Adrenal gland (tissue), 12 donors: ENCODE measurements around the gene FNDC11. TPM values are rescaled to one million over a fixed set of nuclear protein-coding genes. Genes with fewer than 3 reads are reported as not detected.

Experiments
- DNase-seq, 7 donors: peaks; one replicate each; pipeline ENCODE4 v3.0.0-alpha.2; 2019 to 2020
- H3K27ac ChIP-seq, 5 donors: fragments of 200-600 bp; sonication (generic) in 4 of 5; 1 replicate in 3 of 5; 2 replicates in 2 of 5; pipeline versions ENCODE4 v1.5.1 to v1.8.0; 2016 to 2020; ENCODE audit warnings: mild to moderate bottlenecking in 1 of 5
- H3K27me3 ChIP-seq: fragments of 200-600 bp; 2 replicates; pipeline ENCODE4 v1.8.0; 2021
- H3K36me3 ChIP-seq, 2 donors: fragments of 200-600 bp; replicated peaks in 1 of 2; 1 replicate in 1 of 2; 2 replicates in 1 of 2; pipeline versions ENCODE4 v1.5.1 to v1.8.0; 2018 to 2022
- H3K4me1 ChIP-seq, 2 donors: fragments of 200-600 bp; replicated peaks in 1 of 2; 1 replicate in 1 of 2; 2 replicates in 1 of 2; pipeline versions ENCODE4 v1.5.1 to v1.8.0; 2018 to 2021
- H3K4me3 ChIP-seq, 4 donors: fragments of 200-600 bp; sonication (generic) in 3 of 4; one replicate each; pipeline ENCODE4 v1.5.1; 2016 to 2018
- H3K9me3 ChIP-seq, 3 donors: fragments of 200-600 bp; sonication (generic) in 1 of 3; replicated peaks in 1 of 3; 1 replicate in 2 of 3; 2 replicates in 1 of 3; pipeline versions ENCODE4 v1.5.1 to v1.8.0; 2016 to 2021
- CTCF ChIP-seq, 6 experiments: fragments of 450-650 bp in 4 of 6; fragments of 200-600 bp in 2 of 6; sonication (generic) in 1 of 6; IDR thresholded peaks; 1 replicate in 5 of 6; 2 replicates in 1 of 6; pipeline versions ENCODE4 v1.5.1 to v1.8.0; 2016 to 2021; ENCODE audit warnings: antibody characterized with exemption in 6 of 6, mild to moderate bottlenecking in 2 of 6, moderate library complexity in 1 of 6
- POLR2A ChIP-seq, 2 donors: fragments of 450-650 bp; IDR thresholded peaks; one replicate each; pipeline ENCODE4 v1.6.1; 2017; ENCODE audit warnings: antibody characterized with exemption in 2 of 2, mild to moderate bottlenecking in 2 of 2, moderate library complexity in 1 of 2
- WGBS, 4 donors: extraction: QIAGEN DNeasy Blood & Tissue Kit in 2 of 4; methylation state at CpG; one replicate each; pipeline versions ENCODE4 v1.1.5 to v1.1.7; 2013 to 2017; 5-methylcytosine and 5-hydroxymethylcytosine counted together
- intact Hi-C, 2 donors: fragments of 100-400 bp; cut with DNase I; formaldehyde crosslinking; loops; one replicate each; pipeline versions ENCODE4 v1.14.1 to v1.15.0; 2022 to 2023
- polyA plus RNA-seq, 3 donors: library from polyadenylated mRNA; stranded (reverse); fragments of 200-250 nt in 2 of 3; fragments of 350-450 nt in 1 of 3; fragmentation: Illumina TruSeq in 1 of 3; extraction: RNeasy Lipid Tissue Mini Kit (QIAGEN cat#74804) in 1 of 3; gene quantifications; one replicate each; pipeline ENCODE4 v1.2.3, GENCODE V29; 2013 to 2014
- total RNA-seq, 9 donors: library from RNA; depleted of rRNA in 4 of 9; stranded (reverse); fragments of >200 nt in 4 of 9; fragments of 120-200 nt in 1 of 9; fragmentation: NEBNext Ultra II Directional in 1 of 9; extraction: Animal tissue kit (Norgen Biotek cat#: 25700) in 1 of 9; gene quantifications; one replicate each; pipeline versions ENCODE4 v1.1.0 to v1.2.4, GENCODE V29; 2013 to 2023
- donor health status: healthy with polysubstance abuse.
- donor health status: Bipolar disorder and iron deficiency.
- donor health status: DM: yes; HTN: yes; CAD: no.
- donor health status: DM: no; HTN: no; CAD: no.
- donor health status: DM: no; HTN: no; CAD: no.
- donor health status: DM: yes; HTN: yes; CAD: no.

The FNDC11 gene
- total and polyA plus RNA-seq, 12 donors = 0.20 to 0.83 (median 0.43) TPM; not detected in 4

- Histone ChIP-seq H3K4me1 (peaks cover 0 to 21% of the 10 kb centered on the region in 2 donors), H3K9me3 (no peaks in the 10 kb centered on the region), H3K4me3 (peak overlapping the region in 1 of 4 donors; percentile 97), H3K27me3 (no peaks in the 10 kb centered on the region), H3K36me3 (no peaks in the 10 kb centered on the region), H3K27ac (no peak overlapping the region)
- DNase-seq = peak in 1 of 7 donors; percentile 14
- TF ChIP-seq CTCF (IDR thresholded peaks at IDR 0.05) (no peak), POLR2A (IDR thresholded peaks at IDR 0.05) (no peak)
- 64 to 85% (median 78%) methylated on average over 2 to 13 of the region's 13 CpGs for WGBS, 4 donors
- intact Hi-C loops = no loop called here
Observed at GRCh38 chr20:63522091-63522868, 31.7 kb upstream of the FNDC11 start.

- DNase-seq = peak in 1 of 7 donors; percentile 33
Observed at GRCh38 chr20:63522981-63523611, 30.9 kb upstream of the FNDC11 start.

GRCh38 chr20:63525185-63525584 is 28.8 kb upstream of the FNDC11 start:
- Histone ChIP-seq H3K27ac (no peak overlapping the region), H3K4me3 (no peak overlapping the region), H3K36me3 (no peaks in the 10 kb centered on the region), H3K9me3 (no peaks in the 10 kb centered on the region), H3K4me1 (peaks cover 0 to 14% of the 10 kb centered on the region in 2 donors), H3K27me3 (no peaks in the 10 kb centered on the region)
- WGBS, 4 donors = 61 to 81% (median 76%) methylated on average over 3 of the region's 3 CpGs
- TF ChIP-seq POLR2A (IDR thresholded peaks at IDR 0.05) = no peak
- TF ChIP-seq CTCF (IDR thresholded peaks at IDR 0.05) = no peak
- no peak for DNase-seq
- intact Hi-C loops = no loop called here

More at GRCh38 chr20:63522981-63523611, 30.9 kb upstream of the FNDC11 start:
- Histone ChIP-seq H3K4me3 (no peak overlapping the region), H3K36me3 (no peaks in the 10 kb centered on the region), H3K4me1 (peaks cover 0 to 21% of the 10 kb centered on the region in 2 donors), H3K9me3 (no peaks in the 10 kb centered on the region), H3K27me3 (no peaks in the 10 kb centered on the region), H3K27ac (no peak overlapping the region)
- intact Hi-C loops = no loop called here
- TF ChIP-seq CTCF (IDR thresholded peaks at IDR 0.05) (no peak), POLR2A (IDR thresholded peaks at IDR 0.05) (no peak)
- WGBS, 4 donors = 86 to 100% (median 95%) methylated on average over 1 to 11 of the region's 11 CpGs

- no peak for TF ChIP-seq CTCF (IDR thresholded peaks at IDR 0.05)
- no peak for TF ChIP-seq POLR2A (IDR thresholded peaks at IDR 0.05)
- DNase-seq = no peak
- Histone ChIP-seq H3K4me3 (no peak overlapping the region), H3K27ac (no peak overlapping the region), H3K36me3 (no peaks in the 10 kb centered on the region), H3K9me3 (no peaks in the 10 kb centered on the region), H3K27me3 (no peaks in the 10 kb centered on the region), H3K4me1 (peaks cover 0 to 12% of the 10 kb centered on the region in 2 donors)
- 13 to 28% (median 24%) methylated on average over 2 of the region's 2 CpGs for WGBS, 4 donors
- intact Hi-C loops = no loop called here
Observed at GRCh38 chr20:63525971-63526370, 28.0 kb upstream of the FNDC11 start.
